ENCODE data around the gene AGAP1. TPM values are rescaled to one million over a fixed set of nuclear protein-coding genes. Genes with fewer than 3 reads are reported as not detected.

Gene AGAP1
- polyA plus RNA-seq, 1 donor: 31.5 TPM

- DNase-seq: no peak
Measured at GRCh38 chr2:235954888-235955480, 461.1 kb downstream of the AGAP1 start.

GRCh38 chr2:235955664-235956063, 461.8 kb downstream of the AGAP1 start:
- DNase-seq: no peak

GRCh38 chr2:235956281-235956970, 462.6 kb downstream of the AGAP1 start:
- DNase-seq: no peak

GRCh38 chr2:235957251-235957650, 463.4 kb downstream of the AGAP1 start:
- no peak for DNase-seq

- no peak for DNase-seq
Measured at GRCh38 chr2:235958221-235958930, 464.5 kb downstream of the AGAP1 start.

GRCh38 chr2:235958931-235959410, 465.1 kb downstream of the AGAP1 start:
- no peak for DNase-seq

- DNase-seq: no peak
Measured at GRCh38 chr2:235960011-235960715, 466.3 kb downstream of the AGAP1 start.

- no peak for DNase-seq
Measured at GRCh38 chr2:235960716-235961640, 467.1 kb downstream of the AGAP1 start.

- DNase-seq: no peak
Measured at GRCh38 chr2:235961711-235962110, 467.9 kb downstream of the AGAP1 start.

GRCh38 chr2:235963853-235964577, 470.2 kb downstream of the AGAP1 start:
- DNase-seq: no peak

- no peak for DNase-seq
Measured at GRCh38 chr2:235964787-235965390, 471.0 kb downstream of the AGAP1 start.

- DNase-seq: no peak
Measured at GRCh38 chr2:235966396-235966795, 472.6 kb downstream of the AGAP1 start.

GRCh38 chr2:235966932-235967757, 473.3 kb downstream of the AGAP1 start:
- no peak for DNase-seq

GRCh38 chr2:235968155-235968554, 474.3 kb downstream of the AGAP1 start:
- no peak for DNase-seq

- no peak for DNase-seq
Measured at GRCh38 chr2:235968616-235969324, 474.9 kb downstream of the AGAP1 start.

- no peak for DNase-seq
Measured at GRCh38 chr2:235970204-235971040, 476.6 kb downstream of the AGAP1 start.

- DNase-seq: no peak
Measured at GRCh38 chr2:235976516-235976915, 482.7 kb downstream of the AGAP1 start.

- DNase-seq: no peak
Measured at GRCh38 chr2:235976956-235977355, 483.1 kb downstream of the AGAP1 start.
